ENCODE results near the gene BNIP2. TPM values are rescaled to one million over a fixed set of nuclear protein-coding genes. Genes with fewer than 3 reads are reported as not detected.

The BNIP2 gene
- polyA plus RNA-seq, 2 of the 4 experiments (the other 2 are of a cell fraction) = 101 to 146 TPM

DNA sequence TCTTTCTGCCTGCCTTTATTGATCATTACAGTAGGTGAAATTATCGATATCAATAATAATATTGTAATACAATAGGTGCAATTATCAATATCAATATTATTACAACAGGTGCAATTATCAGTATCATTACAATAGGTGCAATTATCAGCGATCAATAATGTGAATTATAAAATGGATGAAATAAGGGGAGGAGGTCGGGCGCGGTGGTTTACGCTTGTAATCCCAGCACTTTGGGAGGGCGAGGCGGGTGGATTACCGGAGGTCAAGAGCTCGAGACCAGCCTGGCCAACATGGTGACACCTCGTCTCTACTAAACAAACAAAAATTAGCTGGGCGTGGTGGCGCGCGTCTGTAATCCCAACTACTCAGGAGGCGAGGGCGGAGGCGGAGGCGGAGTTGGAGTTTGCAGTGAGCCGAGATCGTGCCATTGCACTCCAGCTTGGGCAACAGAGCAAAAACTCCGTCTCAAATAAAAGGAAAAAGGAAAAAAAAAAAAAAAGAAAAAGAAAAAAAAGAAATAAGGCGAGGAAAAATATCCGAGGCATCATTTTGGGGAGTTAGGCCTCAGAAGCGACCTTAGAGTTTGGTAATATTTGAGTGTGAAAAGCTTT lies 611 bp upstream of the BNIP2 start:
- 0 out of 2 replicates have a peak, but pooled peaks have one; percentile 12 for TF ChIP-seq TP53 (CRISPR knock-in tag; IDR thresholded peaks at IDR 0.05)
- TF ChIP-seq, protein P1, sequence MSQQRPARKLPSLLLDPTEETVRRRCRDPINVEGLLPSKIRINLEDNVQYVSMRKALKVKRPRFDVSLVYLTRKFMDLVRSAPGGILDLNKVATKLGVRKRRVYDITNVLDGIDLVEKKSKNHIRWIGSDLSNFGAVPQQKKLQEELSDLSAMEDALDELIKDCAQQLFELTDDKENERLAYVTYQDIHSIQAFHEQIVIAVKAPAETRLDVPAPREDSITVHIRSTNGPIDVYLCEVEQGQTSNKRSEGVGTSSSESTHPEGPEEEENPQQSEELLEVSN (IDR thresholded peaks at IDR 0.05; ENCODE audit: borderline replicate concordance, low read depth) = peak; percentile 28; the same call in 1 of the 2 replicates
- TF ChIP-seq HEYL (CRISPR knock-in tag; IDR thresholded peaks at IDR 0.05) = no peak
- DNase-seq (ENCODE audit: low read depth in 1 of 2, low spot score in 1 of 2) = peak in 1 of 2 experiments; percentile 93
- peaks cover 23% of the 10 kb centered on the region for H3K4me1 ChIP-seq

DNA sequence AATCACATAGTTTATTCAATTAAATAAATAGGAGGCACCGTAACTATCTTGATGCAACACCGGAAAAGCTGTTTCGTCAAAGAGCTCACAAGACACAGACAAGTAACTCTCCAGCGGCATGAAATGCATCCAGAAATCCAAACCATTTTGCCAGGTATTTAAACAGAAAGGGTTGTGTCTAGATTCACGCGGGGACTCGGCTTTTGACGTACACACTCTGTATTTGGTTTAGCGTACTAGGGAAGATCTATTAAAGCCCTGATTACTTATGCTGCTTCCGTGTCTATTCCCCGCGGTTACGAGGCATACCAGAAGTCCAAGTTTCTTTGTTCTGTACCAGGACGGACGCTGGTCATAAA lies 718 bp downstream of the BNIP2 start:
- ChIA-PET POLR2A (interaction anchor here (0.5 to 1.9 kb wide), 6 partner anchors 9 to 733 kb away, joined by 3 to 13 read pairs (median 5); partner anchors contain the start of gene GTF2A2), CTCF (interaction anchor here (0.9 to 6.3 kb wide), 5 partner anchors 10 to 637 kb away, joined by 3 to 132 read pairs (median 3); partner anchors contain the start of gene GTF2A2)
- WGBS (ENCODE audit: missing lambda C conversion rate) = 1% methylated on average over 15 of the region's 15 CpGs
- peaks cover 29% of the 10 kb centered on the region for H3K4me1 ChIP-seq
- FAIRE-seq (no peak), DNase-seq (ENCODE audit: low read depth in 1 of 2, low spot score in 1 of 2) (peak; percentile 25 to 72), ATAC-seq (peak; percentile 44 to 47)
- H3K4me3 ChIP-seq = peak overlapping the region; percentile 80
- H3K27ac ChIP-seq = peak overlapping the region; percentile 94 to 97
- H3K4me2 ChIP-seq = peak overlapping the region; percentile 92
- TF ChIP-seq HOXA7 (CRISPR knock-in tag; IDR thresholded peaks at IDR 0.05) (peak; percentile 66; the same call in 1 of the 2 replicates), CEBPB (IDR thresholded peaks at IDR 0.05) (0 out of 4 replicates have a peak, but pooled peaks of 1 of the 2 experiments have one; percentile 26), CBX8 (IDR thresholded peaks at IDR 0.05) (no peak)
- H3K9me3 ChIP-seq = no peaks in the 10 kb centered on the region

More for the DNA sequence above, 611 bp upstream of the BNIP2 start:
- Histone ChIP-seq H3K9me3 (no peaks in the 10 kb centered on the region), H3K27ac (peak overlapping the region; percentile 53 to 97), H3K4me2 (peak overlapping the region; percentile 85), H3K4me3 (peak overlapping the region; percentile 80)
- CTCF ChIA-PET = interaction anchor here (0.7 to 6.3 kb wide), 16 partner anchors 8 to 831 kb away, joined by 3 to 132 read pairs (median 6); partner anchors contain the start of gene GTF2A2
- FAIRE-seq = no peak
- peak in 1 of 2 experiments; percentile 82; a peak in 3 of 6 replicates for ATAC-seq
- POLR2A ChIA-PET = interaction anchor here (0.6 to 1.9 kb wide), 12 partner anchors 8 to 790 kb away, joined by 3 to 13 read pairs (median 4); partner anchors contain the start of gene GTF2A2
- WGBS (ENCODE audit: missing lambda C conversion rate) = under 1% methylated on average over 25 of the region's 25 CpGs

- ATAC-seq = no peak
- ChIA-PET POLR2A (interaction anchor here (1.0 to 1.8 kb wide), 3 partner anchors 9 to 721 kb away, joined by 4 to 13 read pairs (median 4); partner anchors contain the start of gene GTF2A2), CTCF (interaction anchor here (2.0 to 6.3 kb wide), 2 partner anchors 155 to 638 kb away, joined by 4 to 132 read pairs; no protein-coding TSS in a partner anchor)
- FAIRE-seq = no peak
- no peak for DNase-seq (ENCODE audit: low read depth in 1 of 2, low spot score in 1 of 2)
- Histone ChIP-seq H3K4me2 (peak overlapping the region; percentile 92), H3K4me1 (peaks cover 29% of the 10 kb centered on the region), H3K27ac (peak overlapping the region; percentile 94 to 97; a peak in 5 of 6 replicates), H3K4me3 (peak overlapping the region; percentile 80), H3K9me3 (no peaks in the 10 kb centered on the region)
- 10% methylated on average over 5 of the region's 5 CpGs for WGBS (ENCODE audit: missing lambda C conversion rate)
- no peak for TF ChIP-seq EHF (CRISPR knock-in tag; IDR thresholded peaks at IDR 0.05)
- TF ChIP-seq POLR2A (IDR thresholded peaks at IDR 0.05; ENCODE audit: low read length) = no peak
- TF ChIP-seq, protein P2, sequence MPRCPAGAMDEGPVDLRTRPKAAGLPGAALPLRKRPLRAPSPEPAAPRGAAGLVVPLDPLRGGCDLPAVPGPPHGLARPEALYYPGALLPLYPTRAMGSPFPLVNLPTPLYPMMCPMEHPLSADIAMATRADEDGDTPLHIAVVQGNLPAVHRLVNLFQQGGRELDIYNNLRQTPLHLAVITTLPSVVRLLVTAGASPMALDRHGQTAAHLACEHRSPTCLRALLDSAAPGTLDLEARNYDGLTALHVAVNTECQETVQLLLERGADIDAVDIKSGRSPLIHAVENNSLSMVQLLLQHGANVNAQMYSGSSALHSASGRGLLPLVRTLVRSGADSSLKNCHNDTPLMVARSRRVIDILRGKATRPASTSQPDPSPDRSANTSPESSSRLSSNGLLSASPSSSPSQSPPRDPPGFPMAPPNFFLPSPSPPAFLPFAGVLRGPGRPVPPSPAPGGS (IDR thresholded peaks at IDR 0.05) = no peak
- no peak for TF ChIP-seq PHF8 (IDR thresholded peaks at IDR 0.05; ENCODE audit: borderline replicate concordance, low read depth)
- no peak for TF ChIP-seq SREBF2 (IDR thresholded peaks at IDR 0.05)
- TF ChIP-seq NPAS2 (CRISPR knock-in tag; IDR thresholded peaks at IDR 0.05; ENCODE audit: borderline replicate concordance) = no peak
- no peak for TF ChIP-seq MAFK (IDR thresholded peaks at IDR 0.05; ENCODE audit: partially characterized antibody)
Measured at GRCh38 chr15:59687836-59688235, 1.3 kb downstream of the BNIP2 start.

DNA sequence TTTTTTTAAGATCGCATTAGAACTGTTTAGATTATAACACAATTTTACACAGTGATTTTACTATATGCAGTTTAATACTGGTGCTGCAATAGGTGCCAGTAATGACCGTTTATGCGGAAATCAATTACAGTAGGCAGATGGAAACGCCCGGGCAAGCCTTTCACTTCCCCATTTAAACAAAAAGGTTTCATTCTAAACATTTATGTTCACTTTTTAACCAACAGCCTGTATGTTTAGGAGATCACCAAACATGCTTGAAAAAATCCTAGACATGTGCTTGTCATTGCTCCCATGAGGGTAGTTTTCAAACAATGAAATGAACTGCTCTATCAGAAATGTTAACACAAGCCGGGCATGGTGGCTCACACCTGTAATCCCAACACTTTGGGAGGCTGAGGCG lies 2.7 kb downstream of the BNIP2 start:
- POLR2A ChIA-PET = no interaction called here
- Histone ChIP-seq H3K9me3 (no peaks in the 10 kb centered on the region), H3K27ac (no peak overlapping the region), H3K4me2 (peak overlapping the region; percentile 2; the same call in 1 of the 3 replicates), H3K4me1 (peaks cover 29% of the 10 kb centered on the region), H3K4me3 (no peak overlapping the region)
- CTCF ChIA-PET = interaction anchor here (1.5 to 1.9 kb wide), 3 partner anchors 12 to 834 kb away, joined by 3 to 5 read pairs (median 3); no protein-coding TSS in a partner anchor
- no peak for FAIRE-seq
- no peak for ATAC-seq
- DNase-seq (ENCODE audit: low read depth in 1 of 2, low spot score in 1 of 2) = no peak
- WGBS (ENCODE audit: missing lambda C conversion rate) = 93% methylated on average over 7 of the region's 7 CpGs
- no peak for TF ChIP-seq ZSCAN20 (CRISPR knock-in tag; IDR thresholded peaks at IDR 0.05)
- no peak for TF ChIP-seq CHD4 (IDR thresholded peaks at IDR 0.05; ENCODE audit: borderline replicate concordance)
- no peak for TF ChIP-seq PBX3 (IDR thresholded peaks at IDR 0.05)
- no peak for TF ChIP-seq KDM1A (IDR thresholded peaks at IDR 0.05; ENCODE audit: low read depth)
- TF ChIP-seq EHF (CRISPR knock-in tag; IDR thresholded peaks at IDR 0.05) = no peak
- TF ChIP-seq FOXS1 (CRISPR knock-in tag; IDR thresholded peaks at IDR 0.05) = no peak
- no peak for TF ChIP-seq HOXB5 (CRISPR knock-in tag; IDR thresholded peaks at IDR 0.05)
- TF ChIP-seq HDAC2 (IDR thresholded peaks at IDR 0.05) = no peak
- TF ChIP-seq RNF2 (IDR thresholded peaks at IDR 0.05; ENCODE audit: borderline replicate concordance, low read depth) = no peak
- no peak for TF ChIP-seq SMC3 (IDR thresholded peaks at IDR 0.05)
- TF ChIP-seq MYC (IDR thresholded peaks at IDR 0.05; ENCODE audit: borderline replicate concordance, low read length) = no peak
- TF ChIP-seq POLR2AphosphoS2 (conservative IDR thresholded peaks at IDR 0.05; ENCODE audit: low read length) = no peak
- TF ChIP-seq USF2 (IDR thresholded peaks at IDR 0.05) = no peak
- no peak for TF ChIP-seq RFX5 (IDR thresholded peaks at IDR 0.05)
- TF ChIP-seq, protein P3, sequence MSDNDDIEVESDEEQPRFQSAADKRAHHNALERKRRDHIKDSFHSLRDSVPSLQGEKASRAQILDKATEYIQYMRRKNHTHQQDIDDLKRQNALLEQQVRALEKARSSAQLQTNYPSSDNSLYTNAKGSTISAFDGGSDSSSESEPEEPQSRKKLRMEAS (IDR thresholded peaks at IDR 0.05) = no peak
- no peak for TF ChIP-seq ZNF302 (CRISPR knock-in tag; IDR thresholded peaks at IDR 0.05)
